ENCODE results near the gene TEAD3. TPM values are rescaled to one million over a fixed set of nuclear protein-coding genes. Genes with fewer than 3 reads are reported as not detected.

TEAD3 gene
- total and polyA plus RNA-seq, 11 donors = 25.8 to 54.3 (median 35.2) TPM

GRCh38 chr6:35484921-35485392 lies 11.9 kb downstream of the TEAD3 start:
- DNase-seq = no peak
- no peak for TF ChIP-seq POLR2A (IDR thresholded peaks at IDR 0.05)
- no peak for TF ChIP-seq CTCF (IDR thresholded peaks at IDR 0.05)
- ATAC-seq = no peak
- 80 to 88% (median 81%) methylated on average over 1 to 7 of the region's 7 CpGs for WGBS, 4 donors
- peaks cover 0 to 33% (median 8%) of the 10 kb centered on the region in 9 donors for H3K36me3 ChIP-seq
- H3K9me3 ChIP-seq = no peaks in the 10 kb centered on the region
- peak overlapping the region in 1 of 12 donors; percentile 49 for H3K4me3 ChIP-seq
- peak overlapping the region in 8 of 12 donors; percentile 43 to 100 (median 82) for H3K27ac ChIP-seq
- H3K4me1 ChIP-seq = peaks cover 0 to 55% (median 27%) of the 10 kb centered on the region in 12 donors
- intact Hi-C loops (cut with DNase I) = no loop called here
- no peaks in the 10 kb centered on the region for H3K27me3 ChIP-seq

- intact Hi-C loops (cut with DNase I) = no loop called here
- 84 to 91% (median 87%) methylated on average over 13 of the region's 13 CpGs for WGBS, 4 donors
- DNase-seq (no peak), ATAC-seq (no peak)
- Histone ChIP-seq H3K27ac (peak overlapping the region in 1 of 12 donors; percentile 100), H3K9me3 (no peaks in the 10 kb centered on the region), H3K27me3 (no peaks in the 10 kb centered on the region), H3K4me1 (peaks cover 0 to 48% (median 27%) of the 10 kb centered on the region in 12 donors), H3K36me3 (peaks cover 0 to 42% (median 16%) of the 10 kb centered on the region in 9 donors), H3K4me3 (no peak overlapping the region)
- TF ChIP-seq CTCF (IDR thresholded peaks at IDR 0.05) = no peak
- TF ChIP-seq POLR2A (IDR thresholded peaks at IDR 0.05) = no peak
Observed at GRCh38 chr6:35483893-35484645, 12.8 kb downstream of the TEAD3 start.

- peaks cover 0 to 46% (median 27%) of the 10 kb centered on the region in 12 donors for H3K4me1 ChIP-seq
- peaks cover 0 to 48% (median 18%) of the 10 kb centered on the region in 9 donors for H3K36me3 ChIP-seq
- TF ChIP-seq CTCF (IDR thresholded peaks at IDR 0.05) (no peak), POLR2A (IDR thresholded peaks at IDR 0.05) (no peak)
- DNase-seq (no peak), ATAC-seq (no peak)
- no peaks in the 10 kb centered on the region for H3K27me3 ChIP-seq
- no peaks in the 10 kb centered on the region for H3K9me3 ChIP-seq
- peak overlapping the region in 1 of 12 donors; percentile 100 for H3K27ac ChIP-seq
- WGBS, 4 donors = 89 to 96% (median 91%) methylated on average over 3 of the region's 3 CpGs
- no peak overlapping the region for H3K4me3 ChIP-seq
- intact Hi-C loops (cut with DNase I) = no loop called here
Observed at GRCh38 chr6:35483490-35483889, 13.4 kb downstream of the TEAD3 start.

GRCh38 chr6:35483062-35483461 lies 13.8 kb downstream of the TEAD3 start:
- peak overlapping the region in 1 of 12 donors; percentile 100 for H3K27ac ChIP-seq
- no peaks in the 10 kb centered on the region for H3K9me3 ChIP-seq
- H3K36me3 ChIP-seq = peaks cover 0 to 52% (median 22%) of the 10 kb centered on the region in 9 donors
- H3K27me3 ChIP-seq = no peaks in the 10 kb centered on the region
- peaks cover 0 to 42% (median 25%) of the 10 kb centered on the region in 12 donors for H3K4me1 ChIP-seq
- no peak overlapping the region for H3K4me3 ChIP-seq
- intact Hi-C loops (cut with DNase I) = no loop called here
- WGBS, 4 donors = 92 to 97% (median 95%) methylated on average over 4 of the region's 4 CpGs
- DNase-seq (no peak), ATAC-seq (no peak)
- TF ChIP-seq POLR2A (IDR thresholded peaks at IDR 0.05) (no peak), CTCF (IDR thresholded peaks at IDR 0.05) (no peak)
